Keratinocyte (primary cell): ENCODE measurements around the gene NDUFB8. TPM values are rescaled to one million over a fixed set of nuclear protein-coding genes. Genes with fewer than 3 reads are reported as not detected.
A peak's percentile ranks its signal among the peaks of the same experiment; 100 is the strongest.

ENCODE experiments used
- DNase-seq: peaks from one replicate; pipeline ENCODE4 v3.0.0-alpha.2; 2011; ENCODE audit warnings: low read depth, missing footprints, low spot score
- FAIRE-seq: peaks from 2 replicates; lab custom pipeline; 2011; peaks lifted over from hg19 to GRCh38; lab: Jason Lieb, UNC
- H2AFZ ChIP-seq: 2 replicates; pipeline ENCODE4 v1.6.0; 2012; ENCODE audit warnings: low read length, control low read depth, inconsistent platforms; ENCODE audit not compliant: control insufficient read depth
- H3K27ac ChIP-seq: 2 replicates; pipeline ENCODE4 v1.5.1; 2011; ENCODE audit warnings: low read length; ENCODE audit not compliant: control insufficient read depth, insufficient read depth
- H3K27me3 ChIP-seq: 3 replicates; pipeline ENCODE4 v1.6.0; 2011; ENCODE audit warnings: low read length; ENCODE audit not compliant: control insufficient read depth, insufficient read depth; ENCODE audit errors: extremely low read depth
- H3K36me3 ChIP-seq, 2 experiments: 2 replicates in 1 of 2; 3 replicates in 1 of 2; pipeline ENCODE4 v1.5.1; 2011; ENCODE audit warnings: low read length in 2 of 2, mild to moderate bottlenecking in 1 of 2; ENCODE audit not compliant: control insufficient read depth in 2 of 2, insufficient read depth in 2 of 2; ENCODE audit errors: extremely low read depth in 1 of 2
- H3K4me1 ChIP-seq: 3 replicates; pipeline ENCODE4 v1.5.1; 2011; ENCODE audit warnings: low read length; ENCODE audit not compliant: control insufficient read depth, insufficient read depth; ENCODE audit errors: extremely low read depth
- H3K4me2 ChIP-seq: 3 replicates; pipeline ENCODE4 v1.6.0; 2011; ENCODE audit warnings: low read depth, low read length; ENCODE audit not compliant: control insufficient read depth, insufficient read depth; ENCODE audit errors: extremely low read depth
- H3K4me3 ChIP-seq, 3 experiments: fragments of 200-600 bp in 1 of 3; sonication (generic) in 1 of 3; 2 replicates in 2 of 3; 3 replicates in 1 of 3; pipeline ENCODE4 v1.5.1; 2011 to 2016; ENCODE audit warnings: low read length in 3 of 3, mild to moderate bottlenecking in 3 of 3, control low read depth in 2 of 3, inconsistent platforms in 1 of 3, low read depth in 1 of 3, mixed read lengths in 1 of 3, mixed run types in 1 of 3, moderate library complexity in 1 of 3; ENCODE audit not compliant: control insufficient read depth in 2 of 3, insufficient read depth in 2 of 3; ENCODE audit errors: extremely low read depth in 1 of 3
- H3K79me2 ChIP-seq: 2 replicates; pipeline ENCODE4 v1.6.0; 2012; ENCODE audit warnings: low read length; ENCODE audit not compliant: control insufficient read depth, insufficient read depth
- H3K9ac ChIP-seq: 3 replicates; pipeline ENCODE4 v1.6.0; 2011; ENCODE audit warnings: low read length; ENCODE audit not compliant: control insufficient read depth, insufficient read depth; ENCODE audit errors: extremely low read depth
- H3K9me1 ChIP-seq: 3 replicates; pipeline ENCODE4 v1.6.0; 2011; ENCODE audit warnings: low read length; ENCODE audit not compliant: control insufficient read depth, insufficient read depth; ENCODE audit errors: extremely low read depth
- H3K9me3 ChIP-seq: 2 replicates; pipeline ENCODE4 v1.5.1; 2012; ENCODE audit warnings: low read depth, low read length; ENCODE audit not compliant: control insufficient read depth
- H4K20me1 ChIP-seq: 3 replicates; pipeline ENCODE4 v1.6.0; 2011; ENCODE audit warnings: low read length; ENCODE audit not compliant: control insufficient read depth, insufficient read depth; ENCODE audit errors: extremely low read depth
- EZH2 ChIP-seq: IDR thresholded peaks from one replicate; pipeline ENCODE4 v1.6.1; 2012; ENCODE audit warnings: inconsistent platforms, mild to moderate bottlenecking, low read length, moderate library complexity
- dilution Hi-C: fragments of 300-500 bp; cut with MboI; formaldehyde crosslinking; loops from one replicate; pipeline ENCODE4 v1.7.0; 2020; ENCODE audit warnings: low sequenced_read_pairs; ENCODE audit not compliant: extremely low pct_ligation_motif_present
- polyA plus RNA-seq, 5 experiments: library from polyadenylated mRNA; depleted of rRNA in 3 of 5; stranded (reverse) in 3 of 5; stranded (forward) in 1 of 5; unstranded in 1 of 5; fragments of >200 nt; gene quantifications; 1 replicate in 1 of 5; 2 replicates in 3 of 5; 3 replicates in 1 of 5; pipeline versions ENCODE4 v1.2.1 to v1.2.3, GENCODE V29; 2011 to 2012; ENCODE audit warnings: missing spikeins in 2 of 5, low read depth in 1 of 5, low replicate concordance in 1 of 5
- TF ChIP-seq, protein P1 (sequence below), 3 experiments: IDR thresholded peaks in 1 of 3; conservative IDR thresholded peaks in 1 of 3; optimal IDR thresholded peaks in 1 of 3; 2 replicates in 2 of 3; 3 replicates in 1 of 3; pipeline versions ENCODE3 to v1.5.1; 2011; ENCODE audit warnings: low read length in 3 of 3, mild to moderate bottlenecking in 3 of 3, moderate library complexity in 2 of 3, control low read depth in 1 of 3, inconsistent platforms in 1 of 3; ENCODE audit not compliant: insufficient read depth in 2 of 3; ENCODE audit errors: extremely low read depth in 1 of 3

Gene NDUFB8
- polyA plus RNA-seq, 1 donor (not counting 4 experiments of a cell fraction or from before 2014, with no cell fraction given), result 178 TPM

DNA sequence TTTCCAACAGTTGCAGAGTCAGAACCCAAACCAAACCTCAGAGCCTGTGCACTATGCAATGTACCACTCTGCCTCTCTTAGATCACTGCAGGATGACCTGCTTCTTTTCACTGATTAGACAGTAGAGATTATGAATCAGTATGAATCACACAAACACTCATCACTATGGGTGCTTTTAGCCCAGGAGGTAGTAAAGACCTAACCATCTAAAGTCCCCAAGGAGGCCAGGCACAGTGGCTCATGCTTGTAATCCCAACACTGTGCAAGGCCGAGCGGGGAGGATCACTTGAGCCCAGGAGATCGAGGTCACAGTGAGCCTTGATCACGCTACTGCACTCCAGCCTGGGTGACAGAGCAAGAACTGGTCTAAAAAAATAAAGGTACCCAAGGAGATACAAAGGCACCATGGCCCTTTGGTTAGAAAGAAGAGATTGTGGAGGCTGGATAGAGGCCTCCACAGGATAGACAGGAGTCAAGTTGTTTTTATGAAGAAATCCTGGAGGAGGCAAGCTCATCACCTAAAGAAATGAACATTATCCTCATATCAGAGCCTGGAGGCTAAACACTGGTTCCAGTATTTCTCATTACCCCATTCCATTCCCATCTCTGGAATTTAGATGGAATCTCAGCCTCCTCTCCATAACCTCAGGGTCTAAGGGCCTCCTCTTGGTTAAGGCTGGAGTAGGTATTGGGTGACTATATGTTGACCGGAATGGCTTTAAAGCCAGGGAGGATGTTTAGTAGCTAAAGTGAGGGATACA lies 22.9 kb downstream of the NDUFB8 start:
- peak; percentile 45 for DNase-seq
- no peaks in the 10 kb centered on the region for H3K79me2 ChIP-seq
- no peaks in the 10 kb centered on the region for H3K9me1 ChIP-seq
- H3K4me2 ChIP-seq, result no peak overlapping the region
- no peak overlapping the region for H3K27ac ChIP-seq
- H3K4me3 ChIP-seq, result no peak overlapping the region
- H4K20me1 ChIP-seq, result peaks cover 4% of the 10 kb centered on the region
- FAIRE-seq, result peak; percentile 88
- H3K9ac ChIP-seq, result no peak overlapping the region
- dilution Hi-C loops, result no loop called here
- TF ChIP-seq, protein P1, sequence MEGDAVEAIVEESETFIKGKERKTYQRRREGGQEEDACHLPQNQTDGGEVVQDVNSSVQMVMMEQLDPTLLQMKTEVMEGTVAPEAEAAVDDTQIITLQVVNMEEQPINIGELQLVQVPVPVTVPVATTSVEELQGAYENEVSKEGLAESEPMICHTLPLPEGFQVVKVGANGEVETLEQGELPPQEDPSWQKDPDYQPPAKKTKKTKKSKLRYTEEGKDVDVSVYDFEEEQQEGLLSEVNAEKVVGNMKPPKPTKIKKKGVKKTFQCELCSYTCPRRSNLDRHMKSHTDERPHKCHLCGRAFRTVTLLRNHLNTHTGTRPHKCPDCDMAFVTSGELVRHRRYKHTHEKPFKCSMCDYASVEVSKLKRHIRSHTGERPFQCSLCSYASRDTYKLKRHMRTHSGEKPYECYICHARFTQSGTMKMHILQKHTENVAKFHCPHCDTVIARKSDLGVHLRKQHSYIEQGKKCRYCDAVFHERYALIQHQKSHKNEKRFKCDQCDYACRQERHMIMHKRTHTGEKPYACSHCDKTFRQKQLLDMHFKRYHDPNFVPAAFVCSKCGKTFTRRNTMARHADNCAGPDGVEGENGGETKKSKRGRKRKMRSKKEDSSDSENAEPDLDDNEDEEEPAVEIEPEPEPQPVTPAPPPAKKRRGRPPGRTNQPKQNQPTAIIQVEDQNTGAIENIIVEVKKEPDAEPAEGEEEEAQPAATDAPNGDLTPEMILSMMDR (optimal IDR thresholded peaks at IDR 0.05 in 1 of 3, IDR thresholded peaks at IDR 0.05 in 1 of 3, conservative IDR thresholded peaks at IDR 0.05 in 1 of 3; ENCODE audit: extremely low read depth in 1 of 3, insufficient read depth in 2 of 3, low read length in 3 of 3), result no peak
- TF ChIP-seq EZH2, result no peak
- peaks cover 4 to 8% of the 10 kb centered on the region in 2 experiments for H3K36me3 ChIP-seq
- no peaks in the 10 kb centered on the region for H3K27me3 ChIP-seq
- H3K4me1 ChIP-seq, result peaks cover 12% of the 10 kb centered on the region
- no peaks in the 10 kb centered on the region for H3K9me3 ChIP-seq
- no peak overlapping the region for H2AFZ ChIP-seq

DNA sequence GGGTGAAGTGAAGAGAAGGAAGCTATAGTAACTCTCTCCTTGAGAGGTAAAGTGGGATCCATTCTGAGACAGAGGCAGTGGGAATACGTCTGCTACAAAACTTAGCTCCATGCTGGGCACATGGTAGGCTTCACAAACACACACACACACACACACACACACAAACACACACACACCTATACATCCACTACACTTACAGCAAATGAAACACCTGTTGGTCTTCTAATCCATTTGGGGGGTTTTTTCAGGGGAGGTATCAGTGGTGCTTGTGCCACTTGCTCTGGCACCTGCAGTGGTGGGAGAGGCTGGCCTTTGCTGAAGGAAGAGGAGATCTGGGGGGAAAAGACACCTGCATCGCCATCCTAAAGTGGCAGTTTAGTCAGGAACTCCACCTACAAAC lies 24.5 kb downstream of the NDUFB8 start:
- H4K20me1 ChIP-seq, result peaks cover 4% of the 10 kb centered on the region
- dilution Hi-C loops, result no loop called here
- H3K9me1 ChIP-seq, result no peaks in the 10 kb centered on the region
- H3K36me3 ChIP-seq, result peaks cover 4 to 8% of the 10 kb centered on the region in 2 experiments
- TF ChIP-seq, protein P1 (optimal IDR thresholded peaks at IDR 0.05 in 1 of 3, IDR thresholded peaks at IDR 0.05 in 1 of 3, conservative IDR thresholded peaks at IDR 0.05 in 1 of 3; ENCODE audit: extremely low read depth in 1 of 3, insufficient read depth in 2 of 3, low read length in 3 of 3), result no peak
- TF ChIP-seq EZH2, result no peak
- no peaks in the 10 kb centered on the region for H3K27me3 ChIP-seq
- H3K4me3 ChIP-seq, result no peak overlapping the region
- no peaks in the 10 kb centered on the region for H3K79me2 ChIP-seq
- H3K4me1 ChIP-seq, result peaks cover 8% of the 10 kb centered on the region
- DNase-seq (no peak), FAIRE-seq (no peak)
- H3K4me2 ChIP-seq, result no peak overlapping the region
- H2AFZ ChIP-seq, result no peak overlapping the region
- H3K27ac ChIP-seq, result no peak overlapping the region
- H3K9ac ChIP-seq, result no peak overlapping the region
- no peaks in the 10 kb centered on the region for H3K9me3 ChIP-seq
